BLaER1 (cell line): Measurements from ENCODE around the gene ZNF608.

ENCODE experiments used
- H3K27ac ChIP-seq: shearing (Covaris generic); formaldehyde crosslinking; 2 replicates; pipeline ENCODE4 v1.8.1; 2022
- H3K27me3 ChIP-seq: shearing (Covaris generic); formaldehyde crosslinking; 2 replicates; pipeline ENCODE4 v1.8.1; 2022
- H3K36me3 ChIP-seq: shearing (Covaris generic); formaldehyde crosslinking; 2 replicates; pipeline ENCODE4 v1.8.1; 2022
- H3K4me1 ChIP-seq: shearing (Covaris generic); formaldehyde crosslinking; 2 replicates; pipeline ENCODE4 v1.8.1; 2022
- H3K4me2 ChIP-seq: shearing (Covaris generic); formaldehyde crosslinking; 2 replicates; pipeline ENCODE4 v1.8.1; 2022
- H3K4me3 ChIP-seq: shearing (Covaris generic); formaldehyde crosslinking; 2 replicates; pipeline ENCODE4 v1.8.1; 2022
- H3K9ac ChIP-seq: shearing (Covaris generic); formaldehyde crosslinking; 2 replicates; pipeline ENCODE4 v1.8.1; 2022
- H3K9me3 ChIP-seq: shearing (Covaris generic); formaldehyde crosslinking; 2 replicates; pipeline ENCODE4 v1.8.1; 2022
- H4K20me1 ChIP-seq: shearing (Covaris generic); formaldehyde crosslinking; 2 replicates; pipeline ENCODE4 v1.8.1; 2022
- Cebpa-rat ChIP-seq: shearing (Covaris generic); IDR thresholded peaks from 2 replicates; pipeline ENCODE4 v1.8.1; 2022

Gene ZNF608

GRCh38 chr5:124780011-124780410, 33.6 kb upstream of the ZNF608 start:
- Histone ChIP-seq H3K9me3 (0 out of 2 replicates have a peak, but pooled peaks cover 5% of the 10 kb centered on the region), H3K4me1 (no peaks in the 10 kb centered on the region), H3K36me3 (no peaks in the 10 kb centered on the region), H3K9ac (no peak overlapping the region), H3K4me3 (no peak overlapping the region), H3K4me2 (no peak overlapping the region), H3K27ac (no peak overlapping the region), H4K20me1 (no peaks in the 10 kb centered on the region), H3K27me3 (no peaks in the 10 kb centered on the region)
- no peak for TF ChIP-seq Cebpa-rat

- Histone ChIP-seq H3K36me3 (no peaks in the 10 kb centered on the region), H3K9me3 (peaks cover 9% of the 10 kb centered on the region; the same call in 1 of the 2 replicates), H3K27ac (no peak overlapping the region), H4K20me1 (no peaks in the 10 kb centered on the region), H3K9ac (no peak overlapping the region), H3K27me3 (no peaks in the 10 kb centered on the region), H3K4me3 (no peak overlapping the region), H3K4me1 (peaks cover 6% of the 10 kb centered on the region), H3K4me2 (no peak overlapping the region)
- TF ChIP-seq Cebpa-rat, result no peak
These were observed 27.2 kb upstream of the ZNF608 start for GRCh38 chr5:124773315-124774311.

- Histone ChIP-seq H3K4me2 (peak overlapping the region; percentile 18; the same call in 1 of the 2 replicates), H3K9me3 (peaks cover 9% of the 10 kb centered on the region; the same call in 1 of the 2 replicates), H3K27me3 (no peaks in the 10 kb centered on the region), H3K9ac (no peak overlapping the region), H4K20me1 (no peaks in the 10 kb centered on the region), H3K4me3 (no peak overlapping the region), H3K36me3 (no peaks in the 10 kb centered on the region), H3K27ac (no peak overlapping the region), H3K4me1 (peaks cover 6% of the 10 kb centered on the region)
- TF ChIP-seq Cebpa-rat, result no peak
These were observed 26.2 kb upstream of the ZNF608 start for GRCh38 chr5:124772457-124773200.

- no peak overlapping the region for H3K9ac ChIP-seq
- TF ChIP-seq Cebpa-rat, result no peak
- H3K36me3 ChIP-seq, result no peaks in the 10 kb centered on the region
- no peak overlapping the region for H3K4me2 ChIP-seq
- H4K20me1 ChIP-seq, result no peaks in the 10 kb centered on the region
- peaks cover 9% of the 10 kb centered on the region; the same call in 1 of the 2 replicates for H3K9me3 ChIP-seq
- H3K4me1 ChIP-seq, result peaks cover 6% of the 10 kb centered on the region
- no peak overlapping the region for H3K27ac ChIP-seq
- no peaks in the 10 kb centered on the region for H3K27me3 ChIP-seq
- no peak overlapping the region for H3K4me3 ChIP-seq
These were observed 25.3 kb upstream of the ZNF608 start for GRCh38 chr5:124771761-124772160.

GRCh38 chr5:124764992-124765611, 18.7 kb upstream of the ZNF608 start:
- no peaks in the 10 kb centered on the region for H4K20me1 ChIP-seq
- no peaks in the 10 kb centered on the region for H3K36me3 ChIP-seq
- no peak overlapping the region for H3K9ac ChIP-seq
- no peak for TF ChIP-seq Cebpa-rat
- no peak overlapping the region for H3K4me3 ChIP-seq
- no peaks in the 10 kb centered on the region for H3K27me3 ChIP-seq
- no peak overlapping the region for H3K27ac ChIP-seq
- peaks cover 3% of the 10 kb centered on the region; the same call in 1 of the 2 replicates for H3K9me3 ChIP-seq
- H3K4me1 ChIP-seq, result peaks cover 6% of the 10 kb centered on the region; the same call in 1 of the 2 replicates
- 0 out of 2 replicates have a peak overlapping the region, but pooled peaks have one; percentile 19 for H3K4me2 ChIP-seq

- Histone ChIP-seq H4K20me1 (no peaks in the 10 kb centered on the region), H3K4me1 (peaks cover 6% of the 10 kb centered on the region; the same call in 1 of the 2 replicates), H3K9me3 (no peaks in the 10 kb centered on the region), H3K27me3 (no peaks in the 10 kb centered on the region), H3K27ac (no peak overlapping the region), H3K4me3 (no peak overlapping the region), H3K9ac (no peak overlapping the region), H3K36me3 (no peaks in the 10 kb centered on the region), H3K4me2 (no peak overlapping the region)
- TF ChIP-seq Cebpa-rat, result no peak
These were observed 18.1 kb upstream of the ZNF608 start for GRCh38 chr5:124764585-124764984.

GRCh38 chr5:124761010-124761409, 14.6 kb upstream of the ZNF608 start:
- H3K36me3 ChIP-seq, result no peaks in the 10 kb centered on the region
- H3K9ac ChIP-seq, result no peak overlapping the region
- no peaks in the 10 kb centered on the region for H4K20me1 ChIP-seq
- H3K27me3 ChIP-seq, result no peaks in the 10 kb centered on the region
- H3K4me1 ChIP-seq, result peaks cover 6% of the 10 kb centered on the region; the same call in 1 of the 2 replicates
- H3K27ac ChIP-seq, result no peak overlapping the region
- H3K9me3 ChIP-seq, result peaks cover 4% of the 10 kb centered on the region; the same call in 1 of the 2 replicates
- H3K4me3 ChIP-seq, result no peak overlapping the region
- H3K4me2 ChIP-seq, result no peak overlapping the region
- no peak for TF ChIP-seq Cebpa-rat

GRCh38 chr5:124760608-124761007, 14.2 kb upstream of the ZNF608 start:
- H3K4me1 ChIP-seq, result peaks cover 6% of the 10 kb centered on the region; the same call in 1 of the 2 replicates
- no peaks in the 10 kb centered on the region for H3K36me3 ChIP-seq
- peaks cover 4% of the 10 kb centered on the region; the same call in 1 of the 2 replicates for H3K9me3 ChIP-seq
- no peaks in the 10 kb centered on the region for H3K27me3 ChIP-seq
- no peak overlapping the region for H3K4me3 ChIP-seq
- no peak overlapping the region for H3K4me2 ChIP-seq
- no peak for TF ChIP-seq Cebpa-rat
- no peaks in the 10 kb centered on the region for H4K20me1 ChIP-seq
- H3K27ac ChIP-seq, result no peak overlapping the region
- H3K9ac ChIP-seq, result no peak overlapping the region

- no peaks in the 10 kb centered on the region for H3K27me3 ChIP-seq
- TF ChIP-seq Cebpa-rat, result no peak
- no peak overlapping the region for H3K9ac ChIP-seq
- H3K9me3 ChIP-seq, result peaks cover 7% of the 10 kb centered on the region; the same call in 1 of the 2 replicates
- H4K20me1 ChIP-seq, result no peaks in the 10 kb centered on the region
- no peaks in the 10 kb centered on the region for H3K36me3 ChIP-seq
- H3K27ac ChIP-seq, result no peak overlapping the region
- no peak overlapping the region for H3K4me3 ChIP-seq
- no peak overlapping the region for H3K4me2 ChIP-seq
- peaks cover 11% of the 10 kb centered on the region for H3K4me1 ChIP-seq
These were observed 9.1 kb upstream of the ZNF608 start for GRCh38 chr5:124755565-124755964.
